Stimulated activated CD8-positive, alpha-beta memory T cell treated with anti-CD3 and anti-CD28 coated beads, Interleukin-15, amount 100 ng/mL, for 24 hours (primary cell): ENCODE results near the gene VDAC2.
A peak's percentile ranks its signal among the peaks of the same experiment; 100 is the strongest.
"Not testable (repeated sequence)": the region's sequence is repeated elsewhere in the genome, so short reads cannot be mapped to it uniquely, and the experiment has no call there.

Source experiments
- DNase-seq: peaks from one replicate; pipeline ENCODE4 v3.0.0-alpha.2; 2020; ENCODE audit warnings: low read depth

The VDAC2 gene

GRCh38 chr10:75201793-75202307 lies 8.7 kb upstream of the VDAC2 start:
- DNase-seq: no peak

GRCh38 chr10:75202321-75203045 lies 8.1 kb upstream of the VDAC2 start:
- no peak for DNase-seq

DNA sequence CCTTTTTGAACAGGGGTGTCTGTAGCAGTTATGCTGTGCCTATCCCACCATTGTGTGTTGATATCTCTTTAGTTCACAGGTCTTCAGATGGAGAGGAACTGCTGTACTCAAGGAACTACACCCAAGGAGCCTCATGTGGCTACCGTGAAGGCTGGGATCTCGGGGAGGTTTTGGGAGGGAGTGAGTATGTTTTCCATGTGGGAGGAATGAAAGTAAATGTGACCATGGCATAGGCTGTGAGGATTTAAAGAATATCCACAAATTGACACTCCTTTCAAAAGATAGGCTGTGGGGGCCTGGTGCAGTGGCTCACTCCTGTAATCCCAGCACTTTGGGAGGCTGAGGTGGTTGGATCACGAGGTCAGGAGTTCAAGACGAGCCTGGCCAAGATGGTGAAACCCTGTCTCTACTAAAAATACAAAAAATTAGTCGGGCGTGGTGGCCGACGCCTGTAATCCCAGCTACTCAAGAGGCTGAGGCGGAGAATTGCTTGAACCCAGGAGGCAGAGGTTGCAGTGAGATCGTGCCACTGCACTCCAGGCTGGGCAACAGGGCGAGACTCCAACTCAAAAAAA lies 7.5 kb upstream of the VDAC2 start:
- DNase-seq: not testable (repeated sequence)

GRCh38 chr10:75203724-75204123 lies 6.9 kb upstream of the VDAC2 start:
- no peak for DNase-seq

GRCh38 chr10:75205908-75206307 lies 4.7 kb upstream of the VDAC2 start:
- no peak for DNase-seq

GRCh38 chr10:75206638-75207037 lies 4.0 kb upstream of the VDAC2 start:
- not testable (repeated sequence) for DNase-seq

GRCh38 chr10:75207079-75207856 lies 3.3 kb upstream of the VDAC2 start:
- DNase-seq: no peak

GRCh38 chr10:75207857-75208144 lies 2.8 kb upstream of the VDAC2 start:
- no peak for DNase-seq

GRCh38 chr10:75208181-75208580 lies 2.4 kb upstream of the VDAC2 start:
- DNase-seq: no peak

- DNase-seq: no peak
Measured at GRCh38 chr10:75209086-75209920, 1.3 kb upstream of the VDAC2 start.

DNA sequence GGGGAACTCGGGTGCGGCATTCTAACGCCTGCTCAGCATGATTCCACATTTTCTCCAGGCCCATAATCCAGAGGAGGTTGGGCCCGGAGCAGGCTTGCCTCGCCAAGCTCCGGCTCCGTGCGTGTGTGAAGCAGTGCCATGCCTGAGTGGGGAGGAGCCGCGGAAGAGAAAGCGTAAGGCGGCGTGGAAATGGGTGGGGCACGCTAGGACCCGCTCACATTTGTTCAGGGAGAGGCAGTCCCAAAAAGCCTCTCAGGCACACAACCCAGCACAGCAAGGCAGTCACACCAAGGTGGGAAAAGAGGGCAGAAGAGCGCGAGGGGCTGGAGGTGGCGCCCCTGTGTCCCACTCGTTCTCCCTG lies 695 bp upstream of the VDAC2 start:
- DNase-seq: peak; percentile 37

GRCh38 chr10:75211007-75211691 lies 553 bp downstream of the VDAC2 start:
- no peak for DNase-seq

DNA sequence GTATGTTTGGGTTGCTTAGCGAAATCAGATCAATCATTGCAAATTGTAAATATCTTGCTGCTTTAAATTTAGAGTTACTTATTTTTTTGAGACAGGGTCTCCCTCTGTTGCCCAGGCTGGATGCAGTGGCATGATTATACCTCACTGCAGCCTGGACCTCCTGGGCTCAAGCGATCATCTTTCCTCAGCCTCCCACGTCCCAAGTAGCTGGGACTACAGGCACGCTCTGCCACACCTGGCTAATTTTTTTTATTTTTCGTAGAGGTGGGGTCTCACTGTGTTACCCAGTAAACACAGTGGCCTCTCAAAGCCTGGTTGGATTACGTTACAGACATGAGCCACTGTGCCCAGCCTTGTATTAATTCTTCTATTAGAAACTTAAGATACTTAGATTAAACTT lies 1.7 kb downstream of the VDAC2 start:
- no peak for DNase-seq

DNA sequence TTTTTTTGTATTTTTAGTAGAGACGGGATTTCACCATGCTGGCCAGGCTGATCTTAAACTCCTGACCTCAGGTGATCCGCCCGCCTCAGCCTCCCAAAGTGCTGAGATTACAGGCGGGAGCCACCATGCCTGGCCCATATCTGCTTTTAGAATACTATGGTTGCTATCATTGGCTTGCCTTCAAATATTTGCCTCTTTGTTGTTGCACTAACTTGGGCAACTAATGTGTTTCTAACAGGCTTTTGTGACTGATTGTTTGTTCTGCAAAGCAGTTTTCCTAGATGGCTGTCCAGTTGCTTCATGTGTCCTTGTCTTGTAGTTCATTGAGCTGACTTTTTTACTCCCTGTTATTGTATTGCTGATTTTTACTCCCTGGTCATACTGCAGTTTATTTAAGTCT lies 9.7 kb downstream of the VDAC2 start:
- no peak for DNase-seq

DNA sequence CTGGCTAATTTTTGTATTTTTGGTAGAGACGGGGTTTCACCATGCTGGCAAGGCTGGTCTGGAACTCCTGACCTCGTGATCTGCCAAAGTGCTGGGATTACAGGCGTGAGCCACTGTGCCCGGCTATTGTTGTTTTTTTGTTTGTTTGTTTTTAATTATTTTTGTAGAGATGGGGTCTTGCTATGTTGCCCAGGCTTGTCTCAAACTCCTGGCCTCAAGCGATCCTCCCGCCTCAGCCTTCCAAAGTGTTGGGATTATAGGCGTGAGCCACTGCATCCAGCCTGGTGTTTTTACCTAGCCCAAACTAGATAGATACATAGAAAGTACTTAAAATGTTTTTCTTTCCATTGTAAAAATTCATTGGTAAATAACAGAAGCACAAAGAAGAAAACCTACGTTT lies 10.9 kb downstream of the VDAC2 start:
- not testable (repeated sequence) for DNase-seq

- no peak for DNase-seq
Measured at GRCh38 chr10:75223507-75223906, 12.9 kb downstream of the VDAC2 start.

DNA sequence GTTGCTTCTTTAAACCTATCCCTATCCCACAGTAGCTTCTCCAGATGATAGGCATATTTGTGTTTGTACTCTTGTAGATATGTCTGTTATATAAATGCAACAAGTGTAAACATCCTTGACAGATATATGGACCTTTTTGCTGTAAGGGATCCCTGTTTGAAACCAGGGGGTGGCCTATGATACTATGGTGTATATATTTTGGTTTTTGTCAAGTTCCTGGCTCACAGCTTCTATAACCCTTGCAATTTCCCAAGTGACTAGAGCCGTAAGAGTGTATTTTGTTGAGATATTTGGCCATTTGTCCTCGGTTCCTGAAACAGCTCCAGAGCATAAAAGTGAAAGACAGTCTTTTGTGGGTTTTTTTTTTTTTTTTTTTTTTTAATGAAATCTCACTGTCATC lies 15.5 kb downstream of the VDAC2 start:
- DNase-seq: no peak

DNA sequence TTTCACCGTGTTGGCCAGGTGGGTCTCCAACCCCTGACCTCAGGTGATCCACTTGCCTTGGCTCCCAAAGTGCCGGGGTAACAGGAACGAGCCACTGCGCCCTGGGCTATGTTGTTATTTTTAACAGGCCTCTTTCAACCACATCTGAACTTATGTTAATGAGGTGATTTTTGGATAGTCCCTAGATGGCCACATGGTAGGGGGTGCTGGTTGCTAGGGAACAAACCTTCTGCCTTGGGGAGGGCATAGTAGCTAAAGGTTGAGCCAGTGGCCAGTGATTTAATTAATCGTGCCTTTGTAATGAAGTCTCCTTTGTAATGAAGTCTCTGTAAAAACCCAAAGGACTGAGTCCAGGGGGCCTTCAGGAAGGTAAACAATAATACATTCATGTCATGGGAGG lies 16.1 kb downstream of the VDAC2 start:
- DNase-seq: no peak

GRCh38 chr10:75228278-75228677 lies 17.7 kb downstream of the VDAC2 start:
- DNase-seq: no peak

DNA sequence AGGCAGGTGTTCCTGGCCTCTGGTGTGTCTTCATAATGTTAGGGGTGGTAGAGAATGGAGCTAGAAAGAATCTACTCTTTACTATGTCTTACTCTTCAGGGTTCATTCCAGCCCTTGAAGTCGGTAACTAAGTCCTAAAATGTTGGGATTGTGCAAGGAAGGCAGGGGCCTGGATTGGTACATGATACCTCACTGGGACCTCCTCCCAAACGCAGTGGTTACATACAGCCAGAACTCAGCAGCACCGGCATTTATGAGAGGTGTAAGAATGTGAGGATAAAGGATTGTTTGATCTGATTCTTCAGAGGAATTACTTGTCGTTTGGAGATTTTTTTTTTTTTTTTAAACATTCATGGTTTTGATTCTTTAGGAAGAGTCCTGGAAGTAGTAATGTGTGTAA lies 18.2 kb downstream of the VDAC2 start:
- DNase-seq: no peak

DNA sequence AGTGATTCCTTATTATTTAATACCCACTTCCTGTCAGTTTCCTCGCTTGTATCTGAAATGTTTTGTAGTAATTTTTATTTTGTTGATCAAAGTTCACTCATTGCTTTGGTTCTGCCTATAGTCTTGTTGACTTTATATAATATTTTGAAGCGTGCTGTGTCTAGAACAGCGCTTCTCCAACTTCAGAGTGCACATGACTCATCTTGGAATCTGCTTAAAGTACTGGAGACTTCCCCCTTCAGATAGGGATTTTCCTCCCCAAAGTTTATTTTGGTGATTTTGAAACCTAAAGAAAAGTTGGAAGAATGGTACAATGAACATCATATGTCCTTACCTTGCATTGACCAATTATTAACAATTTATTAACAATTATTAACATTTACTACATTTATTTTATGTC lies 19.4 kb downstream of the VDAC2 start:
- DNase-seq: no peak

- peak; percentile 83 for DNase-seq
Measured at GRCh38 chr10:75230600-75231038, 20.0 kb downstream of the VDAC2 start.
